Thyroid gland (tissue), 4 donors: ENCODE data around the gene C3orf70. TPM values are rescaled to one million over a fixed set of nuclear protein-coding genes. Genes with fewer than 3 reads are reported as not detected.

ENCODE experiments used
- DNase-seq, 2 donors: peaks; one replicate each; pipeline ENCODE4 v3.0.0-alpha.2; 2019
- H3K27ac ChIP-seq, 3 donors: fragments of 200-600 bp; sonication (generic); 1 replicate in 2 of 3; 2 replicates in 1 of 3; pipeline ENCODE4 v1.5.1; 2016 to 2019; ENCODE audit warnings: mild to moderate bottlenecking in 1 of 3, moderate library complexity in 1 of 3
- H3K27me3 ChIP-seq: fragments of 200-600 bp; sonication (generic); one replicate; pipeline ENCODE4 v1.5.1; 2019
- H3K36me3 ChIP-seq, 2 donors: fragments of 200-600 bp; sonication (generic); one replicate each; pipeline ENCODE4 v1.5.1; 2016 to 2019
- H3K4me1 ChIP-seq, 2 donors: fragments of 200-600 bp; sonication (generic); one replicate each; pipeline ENCODE4 v1.5.1; 2017 to 2019
- H3K4me3 ChIP-seq, 3 donors: fragments of 200-600 bp; sonication (generic); replicated peaks in 1 of 3; 1 replicate in 2 of 3; 2 replicates in 1 of 3; pipeline ENCODE4 v1.5.1; 2016; ENCODE audit warnings: mild to moderate bottlenecking in 1 of 3
- H3K9me3 ChIP-seq: fragments of 200-600 bp; sonication (generic); one replicate; pipeline ENCODE4 v1.5.1; 2017
- CTCF ChIP-seq, 6 experiments: fragments of 200-600 bp in 3 of 6; fragments of 450-650 bp in 3 of 6; sonication (generic) in 3 of 6; IDR thresholded peaks; one replicate each; pipeline ENCODE4 v1.5.1; 2016 to 2019; ENCODE audit warnings: antibody characterized with exemption in 6 of 6, mild to moderate bottlenecking in 2 of 6, inconsistent platforms in 1 of 6, moderate library complexity in 1 of 6
- POLR2A ChIP-seq, 2 donors: fragments of 450-650 bp; IDR thresholded peaks; one replicate each; pipeline ENCODE4 v1.6.1; 2017; ENCODE audit warnings: antibody characterized with exemption in 2 of 2, mild to moderate bottlenecking in 2 of 2, moderate library complexity in 1 of 2
- WGBS, 2 donors: methylation state at CpG; one replicate each; pipeline ENCODE4 v1.1.5; 2017; 5-methylcytosine and 5-hydroxymethylcytosine counted together
- intact Hi-C: fragments of 100-400 bp; cut with DNase I; formaldehyde crosslinking; loops from one replicate; pipeline ENCODE4 v1.15.1; 2023
- total RNA-seq, 4 donors: library from RNA; depleted of rRNA; stranded (reverse); fragments of >200 nt; gene quantifications; one replicate each; pipeline ENCODE4 v1.2.3, GENCODE V29; 2016

The C3orf70 gene
- total RNA-seq, 4 donors from 2014 or later: 1.6 to 3.0 (median 2.1) TPM

- Histone ChIP-seq H3K4me3 (no peak overlapping the region), H3K27ac (no peak overlapping the region), H3K4me1 (no peaks in the 10 kb centered on the region), H3K27me3 (no peaks in the 10 kb centered on the region), H3K36me3 (no peaks in the 10 kb centered on the region), H3K9me3 (no peaks in the 10 kb centered on the region)
- intact Hi-C loops: no loop called here
- no peak for DNase-seq
- 92 to 94% methylated on average over 3 of the region's 3 CpGs for WGBS, 2 donors
- no peak for TF ChIP-seq POLR2A (IDR thresholded peaks at IDR 0.05)
- TF ChIP-seq CTCF (IDR thresholded peaks at IDR 0.05): no peak
Observed at GRCh38 chr3:185030951-185031350, 121.9 kb downstream of the C3orf70 start.

- H3K36me3 ChIP-seq: no peaks in the 10 kb centered on the region
- no peaks in the 10 kb centered on the region for H3K4me1 ChIP-seq
- DNase-seq: no peak
- H3K27me3 ChIP-seq: no peaks in the 10 kb centered on the region
- TF ChIP-seq POLR2A (IDR thresholded peaks at IDR 0.05) (no peak), CTCF (IDR thresholded peaks at IDR 0.05) (no peak)
- intact Hi-C loops: no loop called here
- WGBS, 2 donors: 93 to 97% methylated on average over 3 of the region's 3 CpGs
- H3K4me3 ChIP-seq: no peak overlapping the region
- no peak overlapping the region for H3K27ac ChIP-seq
- no peaks in the 10 kb centered on the region for H3K9me3 ChIP-seq
Observed at GRCh38 chr3:185030399-185030798, 122.5 kb downstream of the C3orf70 start.

- WGBS, 2 donors: 67 to 73% methylated on average over 1 of the region's 1 CpG
- H3K36me3 ChIP-seq: no peaks in the 10 kb centered on the region
Observed at GRCh38 chr3:185029086-185029485, 123.8 kb downstream of the C3orf70 start.

GRCh38 chr3:185028121-185028520, 124.7 kb downstream of the C3orf70 start:
- no peak for DNase-seq
- Histone ChIP-seq H3K27me3 (no peaks in the 10 kb centered on the region), H3K4me1 (no peaks in the 10 kb centered on the region), H3K36me3 (no peaks in the 10 kb centered on the region), H3K4me3 (no peak overlapping the region), H3K27ac (no peak overlapping the region), H3K9me3 (no peaks in the 10 kb centered on the region)
- TF ChIP-seq POLR2A (IDR thresholded peaks at IDR 0.05): no peak
- no peak for TF ChIP-seq CTCF (IDR thresholded peaks at IDR 0.05)
- WGBS, 2 donors: 95 to 97% methylated on average over 3 of the region's 3 CpGs
- intact Hi-C loops: no loop called here

More at GRCh38 chr3:185029086-185029485, 123.8 kb downstream of the C3orf70 start:
- H3K4me3 ChIP-seq: no peak overlapping the region
- no peak for DNase-seq
- H3K27ac ChIP-seq: no peak overlapping the region
- H3K9me3 ChIP-seq: no peaks in the 10 kb centered on the region
- TF ChIP-seq CTCF (IDR thresholded peaks at IDR 0.05) (no peak), POLR2A (IDR thresholded peaks at IDR 0.05) (no peak)
- intact Hi-C loops: no loop called here
- H3K4me1 ChIP-seq: no peaks in the 10 kb centered on the region
- no peaks in the 10 kb centered on the region for H3K27me3 ChIP-seq

Other genes starting within 250 kb of the C3orf70 start
- 10 to 100 TPM in 3 of 4 donors, 1 to 10 TPM in 1; 7.4 to 23.7 (median 15.6) TPM for gene EHHADH, start 101.0 kb upstream of the C3orf70 start, total RNA-seq
- gene MAP3K13, start 210.1 kb upstream of the C3orf70 start, total RNA-seq: 10 to 100 TPM; 44.4 to 58.0 (median 46.2) TPM